NCI-H2107 (cell line): ENCODE results near the gene PLCL1.

Source experiments
- DNase-seq: peaks from one replicate; lab custom pipeline; 2025; lab: John Stamatoyannopoulos, UW

Gene PLCL1

DNA sequence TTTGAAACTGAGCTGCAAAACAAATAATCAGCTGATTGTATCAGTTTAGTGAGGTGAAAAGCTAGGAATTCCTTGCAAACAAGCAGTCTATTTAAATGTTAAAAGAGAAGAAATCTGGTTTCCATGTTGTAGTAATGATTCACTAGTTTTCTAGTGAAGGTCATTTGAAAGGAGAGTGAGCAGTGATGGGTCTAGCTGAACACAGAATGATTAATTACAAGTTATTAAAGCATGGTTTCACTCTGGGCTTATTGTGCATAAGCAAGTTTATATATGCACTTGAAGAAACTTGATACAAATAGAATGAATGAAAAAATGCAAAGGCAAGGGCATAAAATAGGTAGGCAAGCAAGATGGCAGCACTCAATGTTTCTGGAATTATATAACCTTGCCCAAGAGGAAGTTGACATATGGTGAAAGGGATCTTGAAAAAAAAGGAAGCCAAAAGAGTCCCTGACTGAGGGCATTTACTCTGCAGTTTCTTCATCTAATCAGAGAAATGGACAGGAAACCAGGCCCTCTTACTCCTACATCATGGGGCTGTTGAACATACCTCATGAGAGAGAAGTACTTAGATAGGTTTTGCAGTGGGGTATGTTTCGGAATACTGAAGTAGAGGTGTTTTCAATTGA lies 53.2 kb downstream of the PLCL1 start:
- no peak for DNase-seq

DNA sequence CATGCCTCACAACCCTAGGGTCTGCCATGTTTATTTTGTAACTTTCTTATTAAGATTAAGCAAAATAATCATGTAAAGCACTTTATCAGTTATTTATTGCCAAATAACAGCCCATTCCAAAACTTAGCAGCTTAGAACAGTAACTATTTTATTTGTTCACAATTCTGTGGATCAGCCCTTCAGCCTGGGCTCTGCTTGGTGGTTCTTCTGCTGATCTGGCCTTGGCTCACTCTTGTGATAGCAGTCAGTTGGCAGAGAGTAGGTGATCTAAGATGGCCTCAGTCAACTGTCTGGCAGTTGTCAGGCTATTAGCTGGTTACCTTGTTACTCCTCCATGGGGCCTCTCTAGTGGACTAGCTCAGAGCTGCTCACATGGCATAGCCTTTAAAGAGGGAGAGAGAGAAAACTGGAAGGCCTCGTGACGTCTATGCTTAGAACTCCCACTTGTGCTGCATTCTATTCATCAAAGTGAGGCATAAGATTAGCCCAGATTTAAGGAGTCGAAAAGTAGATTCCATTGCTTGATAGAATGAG lies 54.3 kb downstream of the PLCL1 start:
- no peak for DNase-seq

DNA sequence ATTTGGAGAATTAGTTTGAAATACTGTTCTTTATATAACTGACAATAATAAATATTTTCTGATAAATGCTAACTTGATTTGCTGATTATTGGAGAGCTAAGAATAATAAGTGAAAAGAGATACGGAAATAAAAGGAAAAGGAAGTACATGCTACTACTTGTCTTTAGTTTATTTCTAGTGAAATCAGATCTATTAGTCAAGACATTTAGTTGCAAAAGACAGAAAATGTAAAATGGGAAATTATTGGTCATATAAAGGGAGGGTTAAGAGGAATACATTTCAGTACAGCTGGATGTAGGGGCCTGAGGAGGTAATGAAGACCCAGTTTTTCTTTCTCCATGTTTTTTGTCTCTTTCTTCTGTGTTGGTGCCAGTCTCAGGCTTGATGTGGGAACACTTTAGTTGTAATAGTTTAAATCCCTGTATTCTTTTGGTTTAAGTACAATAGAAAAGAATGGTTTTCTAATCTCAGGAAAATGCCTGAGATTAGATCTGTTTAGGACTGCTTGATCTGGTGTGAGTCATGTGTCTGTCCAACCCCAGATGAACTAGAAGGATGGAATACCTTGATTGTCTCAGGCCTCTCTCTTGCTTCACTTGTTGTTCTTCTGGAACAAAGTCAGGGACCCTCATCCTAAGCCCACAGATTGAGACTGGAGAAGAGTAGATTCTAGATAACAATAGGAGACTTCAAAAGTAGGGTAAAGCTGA lies 58.0 kb downstream of the PLCL1 start:
- no peak for DNase-seq

DNA sequence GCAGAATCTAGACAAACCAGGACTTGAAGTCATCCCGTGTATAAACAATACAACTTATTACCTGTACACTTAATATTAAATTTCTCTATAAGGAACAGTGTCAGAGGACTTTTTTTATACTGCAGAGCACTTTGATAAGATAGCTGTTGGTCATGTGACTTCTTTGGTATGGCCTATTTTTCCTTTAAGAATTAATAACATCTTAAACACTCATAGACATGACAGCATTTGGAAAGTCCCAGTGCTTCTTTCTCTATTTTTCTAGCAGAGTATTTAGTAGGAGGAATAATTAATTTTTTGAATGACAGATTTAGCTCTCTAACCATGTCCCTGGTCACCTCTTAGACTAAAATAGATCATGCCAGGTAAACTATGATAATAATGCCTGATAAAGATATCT lies 59.4 kb downstream of the PLCL1 start:
- no peak for DNase-seq

DNA sequence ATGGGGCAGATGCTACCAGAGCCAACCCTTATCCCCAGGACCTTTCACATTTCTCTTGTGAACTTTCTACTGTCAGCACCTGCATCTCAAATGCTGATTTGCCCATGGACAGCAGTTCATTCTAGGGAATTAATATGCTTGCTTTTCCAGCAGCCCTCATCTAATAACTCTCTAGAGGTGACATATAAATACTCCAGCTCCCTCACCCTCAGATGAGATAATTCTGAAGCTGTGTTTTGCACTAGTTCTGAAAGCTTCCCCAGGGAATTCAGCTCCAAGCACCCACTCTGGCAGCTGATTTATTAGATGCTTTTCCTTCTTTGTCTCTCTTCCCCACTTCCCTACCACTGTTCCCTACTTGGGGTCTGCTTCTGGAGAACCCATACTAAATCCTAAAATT lies 62.1 kb downstream of the PLCL1 start:
- no peak for DNase-seq

DNA sequence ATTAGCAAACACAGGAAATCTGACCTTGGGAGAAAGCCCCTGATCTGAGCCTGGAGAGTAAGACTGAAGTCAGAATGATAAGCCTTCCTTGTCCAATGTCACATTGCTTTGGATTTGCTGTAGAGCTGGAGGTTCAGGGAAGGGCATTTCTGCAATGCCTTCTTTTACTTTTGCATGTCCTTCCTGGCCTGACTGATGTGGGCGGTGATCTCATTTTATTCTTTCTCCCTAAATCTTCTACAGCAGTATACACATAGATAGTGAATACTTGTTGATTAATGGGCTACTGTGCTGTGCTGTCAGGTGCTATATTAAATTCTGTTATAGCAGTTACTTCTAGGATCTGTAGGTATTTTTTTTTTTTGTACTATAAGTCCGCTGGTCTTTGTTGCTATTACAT lies 62.6 kb downstream of the PLCL1 start:
- DNase-seq = no peak

DNA sequence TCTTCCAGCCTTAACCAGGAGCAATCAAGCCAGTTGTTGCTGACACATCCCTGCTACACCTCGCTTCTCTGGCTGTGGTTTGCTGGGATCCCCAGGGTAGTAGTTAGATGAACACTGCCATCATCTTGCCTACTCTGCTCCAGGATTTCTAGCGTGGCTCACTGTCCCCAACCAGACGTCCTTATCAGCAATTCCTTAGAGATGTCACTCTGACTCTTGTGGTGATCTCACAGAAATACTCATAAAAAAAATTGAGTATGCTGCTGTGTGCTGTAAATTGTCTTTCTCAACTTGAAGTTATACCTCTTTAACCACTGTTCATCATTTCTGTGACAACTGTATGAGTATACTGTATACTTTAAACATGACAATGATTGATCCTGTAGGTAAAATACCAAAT lies 63.2 kb downstream of the PLCL1 start:
- no peak for DNase-seq

DNA sequence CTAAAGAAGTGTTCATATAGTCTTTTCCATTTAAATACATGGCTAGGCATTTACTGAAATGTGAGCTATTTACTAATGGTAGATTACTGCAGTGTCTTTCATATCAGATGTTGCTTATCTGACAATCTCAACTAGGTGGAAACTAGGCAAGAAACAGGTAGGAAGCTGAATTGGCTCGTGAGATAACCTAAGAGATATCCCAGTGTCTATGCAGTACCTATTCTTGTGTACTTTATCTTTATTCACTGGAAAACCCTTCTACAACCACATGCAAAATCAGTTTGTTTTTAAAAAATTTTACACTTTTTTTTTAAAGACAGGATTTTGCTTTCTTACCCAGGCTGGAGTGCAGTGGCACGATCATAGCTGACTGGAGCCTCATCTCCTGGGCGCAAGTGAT lies 63.8 kb downstream of the PLCL1 start:
- no peak for DNase-seq

DNA sequence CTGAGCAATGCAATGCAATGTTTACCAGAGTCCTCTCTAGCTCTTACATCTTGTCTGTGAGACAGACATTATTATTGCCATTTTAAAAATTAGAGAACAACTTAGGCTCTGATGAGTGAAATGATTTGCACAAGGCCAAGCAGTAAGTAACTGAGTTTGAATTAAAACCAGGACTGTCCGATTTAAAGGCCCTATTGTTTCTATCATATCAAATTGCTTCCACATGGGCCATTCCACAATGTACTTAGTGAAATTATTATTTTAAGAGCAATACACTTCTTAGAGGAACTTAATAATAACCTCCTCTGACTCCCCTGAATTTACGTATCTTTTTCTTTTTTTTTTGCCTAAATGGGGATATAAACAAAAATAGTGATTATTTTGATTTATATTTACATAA lies 64.6 kb downstream of the PLCL1 start:
- DNase-seq = no peak

DNA sequence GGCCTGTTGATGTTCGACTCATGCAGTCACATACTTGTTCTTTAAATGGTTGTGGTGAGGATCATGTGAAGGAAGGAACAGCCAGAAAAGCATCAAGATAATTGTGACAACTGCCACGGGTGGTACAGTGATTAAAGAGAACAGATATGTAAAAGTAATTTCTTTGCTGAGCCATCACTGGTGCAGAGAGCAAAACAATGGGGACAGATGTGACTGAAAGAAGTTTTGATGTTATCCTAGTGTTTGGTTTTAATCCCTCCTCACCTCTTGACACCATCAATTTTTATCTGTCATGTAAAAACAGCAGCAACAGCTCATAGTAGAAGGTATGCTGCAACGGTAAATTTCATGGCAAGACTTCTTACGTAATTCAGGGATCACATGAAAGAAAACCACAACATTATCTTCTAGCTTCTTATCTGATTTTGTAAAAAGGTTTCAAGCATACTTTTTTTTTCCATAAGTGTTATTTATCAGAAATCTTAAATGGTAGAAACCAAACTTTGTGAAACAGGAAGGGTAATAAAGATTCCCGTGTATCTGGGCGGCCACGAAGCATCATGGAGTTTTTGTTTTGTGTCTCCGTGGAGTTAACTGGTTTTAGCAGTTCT lies 65.2 kb downstream of the PLCL1 start:
- DNase-seq = no peak

DNA sequence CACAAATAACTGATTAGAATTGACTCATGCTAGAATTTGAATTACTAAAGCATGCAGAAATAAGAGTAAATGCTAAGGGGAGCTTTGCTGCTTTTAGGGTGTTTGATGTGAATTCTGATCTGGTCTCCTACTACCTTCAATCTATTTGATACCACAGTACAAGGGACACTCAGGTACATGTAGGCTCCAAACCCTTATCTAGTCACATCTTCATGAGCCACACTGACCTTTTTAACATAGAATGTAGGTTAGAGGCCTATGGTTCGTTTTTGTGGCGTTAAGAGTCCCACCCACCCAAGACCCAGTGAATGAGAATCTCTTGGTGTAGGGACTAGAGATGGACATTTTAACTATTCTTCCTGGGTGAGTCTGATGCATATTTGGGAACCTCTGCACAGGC lies 65.7 kb downstream of the PLCL1 start:
- no peak for DNase-seq

DNA sequence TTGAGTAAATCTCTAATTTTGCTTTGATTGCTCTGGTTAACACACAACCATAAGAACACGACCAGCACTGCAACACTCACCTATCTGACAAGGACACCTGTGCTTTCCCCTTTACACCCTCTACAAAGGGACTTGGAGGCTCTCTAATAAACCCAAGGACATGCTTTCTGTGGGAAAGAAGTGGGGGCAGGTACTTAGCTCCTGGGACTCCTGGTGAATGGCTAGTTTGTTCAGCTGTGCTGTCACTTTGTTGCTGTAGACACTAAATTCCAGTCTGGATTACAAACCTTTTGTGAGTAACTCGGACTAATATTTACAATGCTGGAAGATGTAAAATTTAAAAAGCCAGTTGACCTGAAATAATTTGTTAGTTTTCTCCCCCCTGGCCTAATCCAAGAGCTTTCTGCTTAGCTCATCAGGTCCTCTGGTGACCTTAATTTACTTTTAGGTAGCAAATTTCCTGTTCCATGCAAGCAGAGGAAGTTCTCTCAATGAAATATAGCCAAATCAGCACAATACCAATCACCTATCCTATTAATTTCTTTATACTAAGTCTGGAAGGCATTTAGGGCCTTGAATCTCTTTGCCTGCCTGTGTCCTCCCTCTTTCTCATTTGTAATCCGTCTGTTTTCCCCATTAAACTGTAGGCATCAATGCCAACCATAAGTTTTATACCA lies 67.5 kb downstream of the PLCL1 start:
- DNase-seq = no peak

DNA sequence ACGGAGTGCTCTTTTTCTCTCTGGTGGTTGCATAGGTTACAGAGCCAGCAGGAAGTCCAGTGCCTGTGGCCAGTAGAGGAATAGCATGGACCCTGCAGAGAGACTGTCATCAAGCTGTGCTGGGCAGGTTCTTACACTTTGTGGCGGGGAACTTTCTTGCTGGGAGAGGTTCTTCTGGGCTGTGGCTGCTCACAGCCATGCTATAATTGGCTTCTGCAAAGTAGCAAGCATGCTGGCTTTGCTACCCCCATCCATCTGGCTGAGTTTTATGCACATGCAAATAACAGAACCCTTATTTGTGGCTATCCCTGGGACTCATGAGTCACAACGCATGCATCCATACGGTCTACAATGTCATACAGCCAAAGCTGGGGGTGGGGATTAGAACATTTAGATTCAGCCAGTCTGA lies 68.9 kb downstream of the PLCL1 start:
- DNase-seq = no peak

DNA sequence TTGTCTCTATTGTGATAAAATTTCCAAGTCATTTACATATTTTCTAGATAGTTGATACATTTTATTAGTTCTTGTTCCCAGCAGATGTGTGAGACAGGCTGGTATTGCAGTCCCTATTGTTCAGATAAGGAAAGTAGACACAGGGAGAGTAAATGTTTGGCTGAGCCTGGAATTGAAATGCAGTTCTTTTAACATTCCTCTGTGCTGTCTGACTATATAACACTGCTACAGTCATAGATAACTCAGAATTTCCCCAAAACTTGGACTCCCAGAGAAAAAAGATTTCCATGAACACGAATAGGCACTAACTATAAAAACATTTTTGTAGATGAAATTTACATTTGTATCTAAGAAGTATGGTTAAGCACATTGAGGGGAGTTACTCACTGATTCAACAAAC lies 71.4 kb downstream of the PLCL1 start:
- no peak for DNase-seq

DNA sequence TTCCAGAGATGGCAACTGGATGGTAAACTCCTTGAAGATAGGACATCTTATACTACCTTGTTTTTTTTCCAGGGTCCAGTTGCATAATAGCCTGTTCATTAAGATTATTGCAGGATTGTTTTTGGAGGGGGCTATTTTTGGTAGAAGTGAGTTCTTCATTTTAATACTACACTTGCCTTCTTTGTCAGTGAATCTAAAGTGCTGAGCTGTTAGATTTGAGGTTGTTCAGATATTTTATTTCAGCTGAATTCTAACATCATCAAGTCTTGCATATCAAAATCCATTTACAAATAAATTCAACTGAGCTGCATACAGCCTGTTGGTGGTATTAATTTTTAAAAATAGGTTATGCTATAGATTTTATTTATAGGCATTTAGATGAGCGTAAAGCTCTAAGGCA lies 72.1 kb downstream of the PLCL1 start:
- DNase-seq = no peak

DNA sequence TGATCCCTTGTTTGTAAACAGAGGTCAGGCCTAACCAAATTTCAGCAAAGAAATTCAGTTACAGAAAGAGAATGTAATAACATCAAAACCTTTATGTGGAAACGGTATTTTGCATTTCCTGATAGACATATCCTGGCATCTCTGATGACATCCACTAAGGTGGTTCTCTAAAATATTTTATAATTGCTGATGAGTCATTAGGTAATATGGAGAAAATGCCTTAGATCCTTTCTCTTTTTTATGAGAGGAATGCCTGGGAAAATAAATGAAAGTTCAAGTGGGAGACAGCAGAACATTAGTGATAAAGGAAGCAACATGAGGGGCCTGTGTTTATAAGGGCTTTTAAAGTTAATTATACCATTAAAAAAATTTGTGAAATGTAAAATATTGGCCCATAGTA lies 72.6 kb downstream of the PLCL1 start:
- DNase-seq = no peak

DNA sequence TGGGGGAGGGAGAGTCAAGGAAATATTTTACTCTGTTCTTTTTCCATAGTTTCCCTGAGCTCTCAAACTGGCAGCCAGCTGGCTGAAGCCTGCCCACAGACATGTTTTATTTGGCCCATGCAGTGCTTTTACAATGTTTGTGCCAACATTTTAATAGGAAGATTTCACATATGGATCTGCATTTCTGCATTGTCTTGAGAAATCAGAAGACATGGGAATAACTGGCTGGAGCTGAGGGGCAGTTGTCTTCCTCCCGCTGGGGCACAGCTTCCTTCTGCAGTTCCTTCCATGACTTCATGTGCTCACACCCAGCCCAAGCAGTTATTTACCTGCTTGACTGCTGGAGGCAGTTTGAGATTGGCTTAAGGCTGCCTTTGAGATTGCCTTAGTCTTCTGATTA lies 74.4 kb downstream of the PLCL1 start:
- DNase-seq = no peak

DNA sequence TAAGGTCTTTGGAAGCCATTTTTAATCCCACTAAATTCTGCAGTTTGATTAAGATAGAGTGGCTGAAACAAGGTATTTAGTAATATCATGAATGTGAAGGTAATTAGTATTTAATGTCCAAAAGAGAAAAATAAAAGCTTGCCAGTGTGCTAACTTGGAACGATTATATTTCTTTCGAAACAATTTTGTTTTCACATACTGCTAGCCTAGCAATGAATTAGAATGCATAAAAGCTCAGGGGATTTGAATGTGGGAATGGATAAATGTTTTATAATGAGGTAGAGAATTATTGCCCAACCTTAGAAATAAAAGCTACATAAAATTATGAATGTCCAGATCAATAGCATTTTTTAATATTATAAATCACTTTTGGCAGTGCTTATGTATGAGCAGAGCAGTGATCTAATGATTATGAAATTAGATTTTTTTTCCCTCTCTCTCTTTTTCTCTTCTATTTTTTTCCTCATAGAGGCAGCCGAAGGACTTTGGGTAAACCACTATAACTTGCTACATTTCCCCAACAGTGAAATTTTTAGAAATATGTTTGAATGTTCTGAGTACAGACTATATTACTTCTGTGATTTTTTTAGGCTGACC lies 75.5 kb downstream of the PLCL1 start:
- no peak for DNase-seq

DNA sequence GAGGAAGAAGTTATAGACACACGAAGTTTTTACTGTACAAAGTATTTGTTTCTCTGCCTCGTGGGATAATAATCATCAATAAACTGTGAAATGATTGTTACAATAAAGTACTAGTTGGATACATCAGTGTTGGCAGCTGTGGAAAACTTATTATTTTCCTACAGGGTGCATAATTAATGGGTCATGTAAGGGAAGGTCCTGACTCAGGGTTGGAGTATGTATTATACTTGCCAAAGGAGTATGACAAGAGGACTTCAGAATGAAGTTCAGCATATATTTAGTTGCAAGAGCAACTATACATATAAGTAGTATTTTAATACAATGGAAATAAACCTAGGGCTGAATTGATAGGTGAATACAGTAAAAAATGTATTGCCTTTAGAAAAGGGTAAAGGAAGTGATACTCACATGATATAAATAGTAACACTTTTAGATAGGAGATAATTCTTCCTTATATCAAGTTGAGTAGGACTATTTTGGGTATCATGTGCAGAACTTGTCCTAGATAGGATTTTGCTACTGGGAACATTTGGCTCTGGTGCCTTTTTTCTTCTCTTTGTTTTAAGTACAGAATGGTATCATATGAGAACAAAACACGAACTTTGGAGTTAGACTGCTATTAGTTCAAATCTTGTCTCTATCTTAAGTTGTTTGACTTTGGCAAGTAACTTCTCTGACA lies 79.1 kb downstream of the PLCL1 start:
- no peak for DNase-seq

DNA sequence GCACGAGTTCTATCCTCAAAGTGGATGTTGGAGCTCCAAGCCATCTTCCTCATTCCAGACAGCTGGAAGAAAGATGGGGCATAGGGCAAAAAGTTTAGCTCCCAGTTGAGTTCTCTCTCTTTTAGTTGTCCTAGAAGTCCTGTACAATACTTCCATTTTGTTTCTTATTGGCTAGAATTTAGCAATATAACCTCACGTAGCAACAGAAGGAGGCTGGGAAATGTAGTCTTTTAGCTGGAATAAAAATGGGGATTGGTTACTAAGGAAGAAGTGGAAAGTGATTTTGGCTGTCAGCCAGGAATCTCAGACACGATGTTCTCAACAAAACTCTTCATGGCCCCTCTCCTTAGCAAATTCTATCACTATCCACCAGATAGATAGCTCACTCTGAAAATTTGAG lies 79.9 kb downstream of the PLCL1 start:
- DNase-seq = no peak

DNA sequence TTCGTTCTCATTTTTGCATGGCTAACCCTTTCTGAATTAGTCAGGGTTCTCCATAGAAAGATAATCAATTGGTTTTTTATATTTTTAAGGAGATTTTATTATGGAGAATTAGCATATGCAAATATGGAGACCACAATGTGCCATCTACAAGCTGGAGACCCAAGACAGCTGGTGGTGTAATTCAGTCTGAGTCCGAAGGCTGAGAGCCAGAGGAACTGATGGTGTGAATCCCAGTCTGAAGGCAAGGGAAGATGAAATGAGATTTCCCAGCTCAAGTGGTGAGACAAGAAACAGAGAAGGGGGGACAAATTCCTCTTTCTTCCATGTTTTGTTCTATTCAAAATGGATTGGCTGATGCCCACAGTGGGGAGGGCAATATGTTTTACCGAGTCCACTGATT lies 80.7 kb downstream of the PLCL1 start:
- no peak for DNase-seq

DNA sequence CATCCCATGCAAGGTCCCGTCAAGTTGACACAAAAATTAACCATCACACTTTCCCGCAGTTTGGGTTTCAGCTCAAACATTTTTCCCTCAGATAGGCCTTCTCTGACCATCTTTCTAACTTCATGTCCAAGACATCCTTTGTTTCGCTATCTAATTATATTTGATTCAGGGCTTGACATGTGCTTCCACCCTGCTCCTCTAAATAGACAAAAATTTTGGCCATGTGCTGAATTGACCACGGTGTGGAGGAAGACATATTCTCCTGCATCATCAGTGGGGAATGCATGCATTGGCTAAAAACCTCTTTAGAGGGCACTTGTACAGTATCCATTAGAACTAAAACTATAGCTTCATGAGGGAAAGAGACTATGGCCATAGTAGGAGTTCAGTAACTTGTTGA lies 81.2 kb downstream of the PLCL1 start:
- DNase-seq = no peak
